HEK293 (cell line): ENCODE data around the gene ACSS2.

Experiments
- EGR2 ChIP-seq: fragments of 450-650 bp; formaldehyde crosslinking; IDR thresholded peaks from 2 replicates; pipeline ENCODE4 v1.5.1; 2016; ENCODE audit warnings: low read depth, missing biosample characterization, missing genetic modification characterization
- GFI1B ChIP-seq: fragments of 450-650 bp; formaldehyde crosslinking; IDR thresholded peaks from 2 replicates; pipeline ENCODE4 v1.5.1; 2016; ENCODE audit warnings: missing biosample characterization, missing genetic modification characterization
- KLF16 ChIP-seq: fragments of 450-650 bp; formaldehyde crosslinking; IDR thresholded peaks from 2 replicates; pipeline ENCODE4 v1.5.1; 2017; ENCODE audit warnings: missing biosample characterization, missing genetic modification characterization
- KLF8 ChIP-seq: fragments of 450-650 bp; formaldehyde crosslinking; IDR thresholded peaks from 2 replicates; pipeline ENCODE4 v1.5.1; 2016; ENCODE audit warnings: missing biosample characterization, missing genetic modification characterization
- KLF9 ChIP-seq: fragments of 450-650 bp; formaldehyde crosslinking; IDR thresholded peaks from 2 replicates; pipeline ENCODE4 v1.5.1; 2016; ENCODE audit warnings: missing biosample characterization, missing genetic modification characterization, low read depth
- PRDM1 ChIP-seq: fragments of 450-650 bp; formaldehyde crosslinking; IDR thresholded peaks from 2 replicates; pipeline ENCODE4; 2016; ENCODE audit warnings: missing biosample characterization, missing genetic modification characterization
- PRDM2 ChIP-seq: fragments of 450-650 bp; formaldehyde crosslinking; IDR thresholded peaks from 2 replicates; pipeline ENCODE4 v1.5.1; 2016; ENCODE audit warnings: missing biosample characterization, missing genetic modification characterization, borderline replicate concordance
- ZBTB21 ChIP-seq: fragments of 450-650 bp; formaldehyde crosslinking; IDR thresholded peaks from 2 replicates; pipeline ENCODE4 v1.5.1; 2017; ENCODE audit warnings: missing biosample characterization, missing genetic modification characterization
- ZBTB44 ChIP-seq: fragments of 450-650 bp; IDR thresholded peaks from 2 replicates; pipeline ENCODE4 v1.5.1; 2018; ENCODE audit warnings: missing biosample characterization, mild to moderate bottlenecking, missing genetic modification characterization
- ZBTB48 ChIP-seq: fragments of 450-650 bp; formaldehyde crosslinking; IDR thresholded peaks from 2 replicates; pipeline ENCODE4 v1.5.1; 2016; ENCODE audit warnings: missing biosample characterization, missing genetic modification characterization
- ZIC2 ChIP-seq: fragments of 450-650 bp; formaldehyde crosslinking; IDR thresholded peaks from 2 replicates; pipeline ENCODE4 v1.5.1; 2016; ENCODE audit warnings: missing biosample characterization, missing genetic modification characterization
- ZNF10 ChIP-seq: fragments of 450-650 bp; formaldehyde crosslinking; IDR thresholded peaks from 2 replicates; pipeline ENCODE4 v1.5.1; 2017; ENCODE audit warnings: missing biosample characterization, missing genetic modification characterization
- ZNF114 ChIP-seq: fragments of 450-650 bp; formaldehyde crosslinking; IDR thresholded peaks from 2 replicates; pipeline ENCODE4 v1.5.0; 2017; ENCODE audit warnings: missing biosample characterization, missing genetic modification characterization
- ZNF18 ChIP-seq: fragments of 450-650 bp; formaldehyde crosslinking; IDR thresholded peaks from 2 replicates; pipeline ENCODE4 v1.5.1; 2016; ENCODE audit warnings: missing biosample characterization, missing genetic modification characterization
- ZNF184 ChIP-seq: fragments of 450-650 bp; IDR thresholded peaks from 2 replicates; pipeline ENCODE4 v1.5.1; 2018; ENCODE audit warnings: missing biosample characterization, mild to moderate bottlenecking, missing genetic modification characterization
- ZNF350 ChIP-seq: fragments of 450-650 bp; formaldehyde crosslinking; IDR thresholded peaks from 2 replicates; pipeline ENCODE4 v1.5.0; 2017; ENCODE audit warnings: missing biosample characterization, mild to moderate bottlenecking, missing genetic modification characterization
- ZNF398 ChIP-seq: fragments of 450-650 bp; formaldehyde crosslinking; IDR thresholded peaks from 2 replicates; pipeline ENCODE4 v1.5.1; 2017; ENCODE audit warnings: missing biosample characterization, missing genetic modification characterization
- ZNF416 ChIP-seq: fragments of 450-650 bp; formaldehyde crosslinking; IDR thresholded peaks from 2 replicates; pipeline ENCODE4 v1.5.1; 2016; ENCODE audit warnings: missing biosample characterization, missing genetic modification characterization
- ZNF624 ChIP-seq: fragments of 450-650 bp; formaldehyde crosslinking; IDR thresholded peaks from 2 replicates; pipeline ENCODE4 v1.5.1; 2017; ENCODE audit warnings: missing biosample characterization, missing genetic modification characterization
- ZNF626 ChIP-seq: fragments of 450-650 bp; sonication (Bioruptor Pico); formaldehyde crosslinking; IDR thresholded peaks from 2 replicates; pipeline ENCODE4 v1.5.1; 2018; ENCODE audit warnings: missing biosample characterization, missing genetic modification characterization, inconsistent platforms
- ZNF658 ChIP-seq: fragments of 450-650 bp; formaldehyde crosslinking; IDR thresholded peaks from 2 replicates; pipeline ENCODE4; 2016; ENCODE audit warnings: missing biosample characterization, missing genetic modification characterization
- ZNF677 ChIP-seq: fragments of 450-650 bp; IDR thresholded peaks from 2 replicates; pipeline ENCODE4 v1.5.0; 2018; ENCODE audit warnings: missing biosample characterization, mild to moderate bottlenecking, missing genetic modification characterization, moderate library complexity
- ZNF747 ChIP-seq: fragments of 450-650 bp; formaldehyde crosslinking; IDR thresholded peaks from 2 replicates; pipeline ENCODE4 v1.5.1; 2016; ENCODE audit warnings: missing biosample characterization, missing genetic modification characterization
- ZNF76 ChIP-seq: fragments of 450-650 bp; formaldehyde crosslinking; IDR thresholded peaks from 2 replicates; pipeline ENCODE4; 2016; ENCODE audit warnings: low read depth, missing biosample characterization, missing genetic modification characterization, borderline replicate concordance
- ZSCAN5A ChIP-seq: fragments of 450-650 bp; formaldehyde crosslinking; IDR thresholded peaks from 2 replicates; pipeline ENCODE4 v1.5.1; 2016; ENCODE audit warnings: missing biosample characterization, missing genetic modification characterization

Gene ACSS2

GRCh38 chr20:34876406-34877282 is at the start of gene ACSS2 (continued):
- TF ChIP-seq ZSCAN5A (no peak), PRDM2 (tag by site-specific recombination) (no peak), ZNF76 (tag by site-specific recombination) (peak; percentile 37; the same call in 1 of the 2 replicates), ZBTB44 (tag by site-specific recombination) (peak; percentile 42; the same call in 1 of the 2 replicates), KLF9 (tag by site-specific recombination) (peak; percentile 78; the same call in 1 of the 2 replicates), GFI1B (tag by site-specific recombination) (no peak), PRDM1 (tag by site-specific recombination) (peak; percentile 69), ZNF18 (tag by site-specific recombination) (no peak), ZNF624 (tag by site-specific recombination) (no peak), ZNF10 (tag by site-specific recombination) (no peak), ZIC2 (tag by site-specific recombination) (peak; percentile 38; the same call in 1 of the 2 replicates), KLF8 (0 out of 2 replicates have a peak, but pooled peaks have one; percentile 6), ZNF658 (tag by site-specific recombination) (no peak), ZNF747 (no peak), KLF16 (tag by site-specific recombination) (no peak), ZBTB21 (tag by site-specific recombination) (no peak), ZNF626 (no peak), ZNF184 (tag by site-specific recombination) (no peak), ZBTB48 (tag by site-specific recombination) (0 out of 2 replicates have a peak, but pooled peaks have one; percentile 33), EGR2 (tag by site-specific recombination) (no peak), ZNF398 (tag by site-specific recombination) (peak; percentile 38; the same call in 1 of the 2 replicates), ZNF350 (no peak), ZNF416 (tag by site-specific recombination) (no peak), ZNF114 (no peak), ZNF677 (tag by site-specific recombination) (no peak)
